ENCODE measurements around the gene PLEKHA7.
A peak's percentile ranks its signal among the peaks of the same experiment; 100 is the strongest.

PLEKHA7 gene

DNA sequence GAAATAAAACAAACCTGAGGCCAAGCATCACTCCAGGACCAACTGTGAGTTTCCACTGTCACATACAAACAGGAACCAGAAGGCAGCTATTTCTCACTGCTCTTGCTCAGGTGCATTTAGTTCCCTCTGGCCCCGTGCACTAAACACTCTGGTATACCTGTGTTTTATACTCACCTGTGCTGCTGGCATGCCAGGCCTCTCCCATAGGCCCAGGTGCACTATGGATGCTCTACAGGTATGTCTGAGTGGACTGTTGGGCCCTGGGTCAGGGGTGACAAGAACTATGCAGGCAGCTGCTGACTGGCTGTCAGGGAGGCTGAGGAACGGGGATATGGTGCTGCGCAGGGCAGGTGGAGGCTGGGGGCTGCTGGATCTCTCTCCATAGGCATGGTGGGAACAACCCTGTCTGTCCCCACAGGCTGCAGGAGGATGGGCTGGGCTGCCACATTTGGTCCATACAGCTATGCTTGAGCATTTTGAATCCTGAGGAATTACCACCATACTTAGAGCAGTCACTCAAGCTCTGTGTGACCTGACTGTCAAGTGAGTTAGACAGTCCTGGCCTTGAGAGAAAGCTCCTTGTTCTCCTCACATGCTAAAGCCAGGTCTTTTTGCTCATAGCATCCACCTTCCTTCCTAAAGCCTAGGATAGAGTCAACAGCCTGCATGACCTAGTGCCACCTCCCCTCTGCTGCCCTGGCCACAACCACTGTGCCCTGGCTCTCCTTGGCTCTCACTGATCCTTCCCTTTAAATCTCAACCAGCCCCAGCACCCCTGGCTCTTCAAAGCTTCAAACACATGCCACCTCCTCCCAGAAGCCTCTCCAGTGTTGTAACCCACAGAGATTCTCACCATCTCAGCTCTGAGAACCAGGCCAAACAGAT lies 202.8 kb downstream of the PLEKHA7 start:
- no peak for DNase-seq (ENCODE audit: low read depth, low spot score)

DNA sequence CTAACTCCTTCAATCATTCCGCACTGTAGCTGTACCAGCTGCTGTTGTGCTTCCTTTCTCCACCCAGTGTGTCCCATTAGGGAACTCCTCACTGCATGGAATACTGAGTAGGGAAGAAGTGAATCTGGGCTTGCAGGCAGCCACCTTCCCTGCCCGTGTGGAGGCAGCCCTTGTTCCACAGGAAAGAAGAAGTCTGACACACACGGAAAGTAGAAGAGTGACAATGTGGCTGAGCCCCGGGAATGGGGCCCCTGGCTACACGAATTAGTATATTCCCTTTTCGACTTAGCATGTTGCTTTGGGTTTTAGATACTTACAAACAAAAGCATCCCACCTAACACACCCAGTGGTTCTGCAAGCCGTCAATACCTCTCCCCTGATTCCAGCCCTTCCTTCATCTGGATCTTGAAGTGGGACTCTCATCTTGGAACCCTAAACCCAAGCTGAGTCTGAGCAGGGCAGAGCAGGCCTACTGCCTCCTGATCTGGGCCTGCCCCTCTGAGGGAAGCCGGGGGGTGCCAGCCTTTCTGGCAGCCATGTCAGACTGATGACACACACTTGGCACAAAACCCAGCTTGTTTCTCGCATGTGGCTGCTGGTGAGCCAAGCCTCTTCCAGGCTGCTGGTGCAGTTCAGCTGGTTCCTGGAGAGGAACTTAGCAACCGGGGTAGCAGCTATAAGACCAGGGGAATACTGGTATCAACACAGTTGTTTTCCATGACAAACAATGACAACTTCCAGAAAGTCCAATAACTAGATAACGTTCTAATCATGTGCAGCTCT lies 204.1 kb downstream of the PLEKHA7 start:
- DNase-seq (ENCODE audit: low read depth, low spot score): no peak

DNA sequence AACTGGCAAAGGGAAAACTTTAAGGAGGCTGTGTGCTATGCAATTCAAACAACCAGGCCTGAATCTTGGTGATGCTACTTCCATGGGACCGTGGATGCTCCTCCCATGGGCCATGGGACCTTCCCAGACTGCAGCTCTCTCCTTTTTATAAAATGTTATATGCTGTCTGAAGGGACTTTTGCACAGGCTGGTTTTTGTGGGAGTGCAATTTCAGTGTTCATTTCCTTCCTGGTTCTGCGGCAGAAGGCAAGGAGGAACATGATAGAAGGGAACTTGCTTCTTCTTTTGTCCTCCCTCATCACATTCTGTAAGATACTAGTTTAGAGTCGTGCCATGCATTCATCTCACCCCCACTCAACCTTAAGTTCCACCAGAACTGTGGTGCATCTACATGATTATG lies 206.9 kb downstream of the PLEKHA7 start:
- DNase-seq (ENCODE audit: low read depth, low spot score): no peak

DNA sequence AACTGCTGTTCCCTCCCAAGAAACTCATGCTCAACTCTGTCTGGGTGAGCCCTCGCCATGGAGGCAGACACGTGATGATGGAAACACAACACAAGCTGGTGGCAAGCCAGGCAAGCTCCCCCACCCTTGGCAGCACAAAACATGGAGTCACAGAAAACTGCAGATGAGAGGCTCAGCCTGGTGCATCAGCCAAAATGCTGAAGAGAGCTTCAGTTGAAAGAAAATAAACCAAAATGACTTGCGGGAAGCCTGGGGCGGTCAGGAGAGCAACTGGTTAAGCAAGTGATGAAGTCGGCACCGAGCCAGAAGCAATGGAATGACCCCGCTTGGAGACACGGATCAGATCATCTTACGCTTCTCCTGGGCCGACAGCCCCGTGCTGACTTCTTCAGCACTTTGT lies 207.4 kb downstream of the PLEKHA7 start:
- DNase-seq (ENCODE audit: low read depth, low spot score): no peak

DNA sequence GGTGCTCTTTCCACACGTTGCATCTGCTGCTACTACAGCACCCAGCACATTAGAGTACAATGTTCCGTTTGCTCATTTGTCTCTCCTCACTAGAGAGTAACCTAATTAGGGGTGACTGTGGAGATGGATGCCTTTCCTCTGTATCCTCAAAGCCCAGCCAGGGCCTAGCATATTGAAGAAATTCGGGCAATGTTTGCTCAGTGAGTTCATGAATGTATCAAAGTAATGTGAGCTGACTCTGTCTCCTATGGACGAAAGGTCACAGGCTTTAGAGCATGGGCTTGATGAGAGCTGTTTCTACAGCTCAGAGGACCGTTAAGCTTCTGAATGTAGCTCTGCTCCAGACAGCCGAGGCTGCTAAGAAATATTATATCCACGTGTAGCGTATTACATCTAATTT lies 208.3 kb downstream of the PLEKHA7 start:
- DNase-seq (ENCODE audit: low read depth, low spot score): no peak

- DNase-seq (ENCODE audit: low read depth, low spot score): no peak
Observed at GRCh38 chr11:16804104-16804947, 209.9 kb downstream of the PLEKHA7 start.

GRCh38 chr11:16801288-16801980 lies 212.8 kb downstream of the PLEKHA7 start:
- DNase-seq (ENCODE audit: low read depth, low spot score): no peak

DNA sequence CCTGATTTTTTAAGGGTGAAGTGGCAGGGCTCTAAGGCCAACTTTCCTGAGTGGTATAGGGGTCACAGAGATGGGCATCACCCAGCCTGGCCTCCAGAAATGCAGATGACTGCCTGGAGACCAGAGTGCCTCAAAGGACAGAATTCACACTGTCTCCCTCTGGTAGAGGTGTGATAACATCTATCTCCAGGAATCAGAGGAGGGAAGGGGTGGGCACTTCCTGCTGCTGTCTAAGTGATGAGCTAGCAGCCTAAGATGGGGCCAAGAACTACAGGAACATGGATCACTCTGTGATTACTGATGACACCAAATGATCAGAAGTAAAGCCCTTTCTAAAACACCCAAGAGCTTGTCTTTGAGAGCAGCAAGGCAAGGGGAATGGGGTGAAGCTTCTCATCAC lies 213.8 kb downstream of the PLEKHA7 start:
- no peak for DNase-seq (ENCODE audit: low read depth, low spot score)

- no peak for DNase-seq (ENCODE audit: low read depth, low spot score)
Observed at GRCh38 chr11:16799890-16800289, 214.3 kb downstream of the PLEKHA7 start.

DNA sequence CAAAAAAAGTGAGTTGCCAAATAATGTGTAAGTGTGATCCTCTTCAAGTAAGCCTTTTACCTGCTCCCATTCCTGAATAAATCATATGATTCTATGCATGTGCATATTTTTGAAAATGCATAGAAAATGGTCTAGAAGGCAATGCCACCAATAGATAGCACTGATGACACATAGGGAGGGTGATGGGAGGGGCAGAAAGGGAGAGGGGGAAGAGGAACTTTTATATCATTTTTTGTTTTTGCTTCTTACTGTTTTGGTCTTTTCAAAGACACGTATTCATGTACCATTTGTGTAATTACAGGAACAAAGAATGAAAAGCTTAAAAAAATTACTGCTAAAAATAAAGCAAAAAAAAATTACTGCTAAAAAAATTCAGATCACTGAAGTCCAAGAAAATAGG lies 215.0 kb downstream of the PLEKHA7 start:
- no peak for DNase-seq (ENCODE audit: low read depth, low spot score)

- DNase-seq (ENCODE audit: low read depth, low spot score): no peak
Observed at GRCh38 chr11:16797776-16798175, 216.4 kb downstream of the PLEKHA7 start.

DNA sequence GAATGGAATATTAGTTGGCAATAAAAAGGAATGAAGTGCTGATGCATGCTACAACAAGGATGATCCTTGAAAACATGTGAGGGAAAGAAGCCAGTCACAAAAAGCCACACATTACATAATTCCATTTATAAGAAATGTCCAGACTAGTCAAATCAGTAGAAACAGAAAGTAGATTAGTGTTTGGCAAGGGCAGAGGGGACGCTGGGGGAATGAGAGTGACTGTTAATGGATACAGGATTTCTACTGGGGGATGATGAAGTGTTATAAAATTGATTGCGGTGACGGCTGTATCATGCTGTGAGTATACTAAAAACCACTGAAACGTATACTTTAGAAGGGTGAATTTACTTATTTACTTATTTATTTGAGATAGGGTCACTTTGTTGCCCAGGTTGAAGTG lies 217.9 kb downstream of the PLEKHA7 start:
- no peak for DNase-seq (ENCODE audit: low read depth, low spot score)

DNA sequence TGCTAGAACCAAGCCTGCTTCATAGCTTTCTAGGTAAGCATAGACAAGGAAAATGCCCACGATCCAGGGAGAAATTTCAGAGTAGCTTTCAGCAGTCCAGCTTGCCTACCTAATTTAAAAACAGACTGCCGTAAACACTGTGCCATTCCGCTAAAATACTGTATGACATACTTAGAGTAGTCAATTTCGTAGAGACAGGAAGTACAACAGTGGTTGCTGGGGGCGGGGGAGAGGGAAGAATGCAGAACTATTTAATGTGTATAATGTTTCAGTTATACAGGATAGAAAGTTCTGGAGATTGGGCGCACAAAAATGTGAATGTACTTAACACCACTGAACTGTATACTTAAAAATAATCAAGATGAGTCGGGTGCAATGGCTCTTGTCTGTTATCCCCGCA lies 219.1 kb downstream of the PLEKHA7 start:
- DNase-seq (ENCODE audit: low read depth, low spot score): no peak

DNA sequence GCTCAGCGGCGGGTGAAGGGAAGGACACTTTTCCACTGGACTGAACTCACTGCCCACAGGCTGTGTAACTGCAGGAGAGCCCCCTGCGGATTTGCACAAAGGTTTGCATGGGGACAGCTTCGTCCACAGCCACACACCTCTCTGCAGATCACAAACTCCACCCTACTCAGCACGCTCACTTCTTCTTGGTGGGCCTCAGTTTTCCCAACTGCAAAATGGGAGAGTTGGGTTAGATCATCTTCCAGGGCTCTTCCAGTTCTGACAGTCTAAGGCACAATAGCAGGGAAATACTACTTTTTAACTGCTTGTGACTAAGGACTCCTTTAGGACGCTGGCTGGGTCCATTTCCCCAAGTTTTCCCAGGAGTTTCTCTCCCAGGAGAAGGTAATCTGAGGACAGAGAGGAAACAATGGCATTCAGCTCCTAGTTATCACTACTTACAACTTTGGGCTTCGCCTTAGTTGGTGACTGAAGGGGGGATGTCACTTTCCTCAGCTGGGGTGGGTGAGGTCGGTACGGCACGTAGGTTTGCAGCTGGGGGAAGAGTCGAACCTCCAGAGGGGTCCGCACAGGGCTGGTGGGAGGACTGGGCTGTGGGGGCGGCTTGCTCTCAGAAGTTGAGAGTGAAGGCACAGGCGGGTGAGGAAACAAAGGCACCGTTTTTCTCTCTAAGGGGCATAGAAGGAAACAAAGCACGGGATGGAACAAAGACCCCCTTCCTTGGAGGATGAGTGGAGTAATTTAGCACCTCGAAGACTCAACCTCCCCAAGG lies 220.0 kb downstream of the PLEKHA7 start:
- no peak for DNase-seq (ENCODE audit: low read depth, low spot score)

- DNase-seq (ENCODE audit: low read depth, low spot score): no peak
Observed at GRCh38 chr11:16793511-16793910, 220.7 kb downstream of the PLEKHA7 start.

GRCh38 chr11:16793009-16793408 lies 221.2 kb downstream of the PLEKHA7 start:
- DNase-seq (ENCODE audit: low read depth, low spot score): no peak

DNA sequence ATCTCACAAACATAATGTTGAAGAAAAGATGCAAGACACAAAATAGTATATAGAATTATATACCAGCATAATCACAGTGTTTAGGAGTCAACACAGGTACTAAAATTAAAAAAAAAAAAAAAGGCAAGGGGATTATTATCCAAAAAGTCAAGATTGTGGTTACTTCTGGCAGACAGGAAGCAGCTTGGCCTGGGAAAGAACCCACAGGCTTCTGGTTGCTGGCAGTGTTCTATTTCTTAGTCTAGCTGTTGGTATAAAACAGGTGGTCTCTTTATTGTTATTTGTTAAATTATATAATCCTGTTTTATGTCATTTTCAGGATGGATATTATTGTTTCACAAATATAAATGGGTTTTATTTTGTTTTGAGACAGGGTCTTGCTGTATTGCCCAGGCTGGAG lies 221.8 kb downstream of the PLEKHA7 start:
- DNase-seq (ENCODE audit: low read depth, low spot score): no peak

- DNase-seq (ENCODE audit: low read depth, low spot score): peak; percentile 40
Observed at GRCh38 chr11:16791191-16791961, 222.8 kb downstream of the PLEKHA7 start.

GRCh38 chr11:16790486-16791190 lies 223.6 kb downstream of the PLEKHA7 start:
- no peak for DNase-seq (ENCODE audit: low read depth, low spot score)

Measured in ELF-1 (cell line).